HL-60 (cell line): ENCODE measurements around the gene PUDP.

ENCODE experiments used
- CTCF ChIP-seq: IDR thresholded peaks from one replicate; pipeline ENCODE4 v1.5.1; 2011; ENCODE audit warnings: low read length, control low read depth, inconsistent platforms; ENCODE audit not compliant: insufficient read depth
- SPI1 ChIP-seq: IDR thresholded peaks from 2 replicates; pipeline ENCODE4 v1.6.1; 2012; ENCODE audit warnings: low read depth, mild to moderate bottlenecking, borderline replicate concordance

- TF ChIP-seq SPI1 (no peak), CTCF (no peak)
Measured at GRCh38 chrX:7133050-7133440, 14.9 kb downstream of the PUDP start.
